Inflammatory macrophage (primary cell): Measurements from ENCODE around the gene MYO7B.
"Not testable (repeated sequence)": the region's sequence is repeated elsewhere in the genome, so short reads cannot be mapped to it uniquely, and the experiment has no call there.

Experiments
- DNase-seq, 2 donors: peaks; one replicate each; pipeline ENCODE4 v3.0.0-alpha.2; 2020 to 2022

The MYO7B gene

DNA sequence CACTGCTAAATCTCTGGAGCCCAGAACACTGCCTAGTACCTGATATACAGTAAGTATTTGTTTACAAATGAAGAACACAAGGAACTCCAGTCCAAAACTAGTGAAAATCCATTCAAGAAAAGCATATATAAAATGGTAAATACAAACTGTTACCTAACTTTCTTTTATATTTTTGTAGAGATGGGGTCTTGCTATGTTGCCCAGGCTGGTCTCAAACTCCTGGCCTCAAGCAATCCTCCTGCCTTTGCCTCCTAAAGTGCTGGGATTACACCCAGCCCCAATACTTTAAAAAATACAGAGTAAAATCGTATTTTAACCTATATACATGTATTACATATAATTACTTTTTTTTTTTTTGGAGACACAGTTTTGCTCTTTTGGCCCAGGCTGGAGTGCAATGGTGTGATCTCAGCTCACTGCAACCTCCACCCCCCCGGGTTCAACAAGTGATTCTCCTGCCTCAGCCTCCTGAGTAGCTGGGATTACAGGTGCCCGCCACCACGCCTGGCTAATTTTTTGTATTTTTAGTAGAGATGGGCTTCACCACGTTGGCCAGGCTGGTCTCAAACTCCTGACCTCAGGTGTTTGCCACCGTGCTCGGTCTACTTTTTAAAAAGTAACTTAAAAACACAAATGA, 11.2 kb upstream of the MYO7B start:
- not testable (repeated sequence) for DNase-seq

DNA sequence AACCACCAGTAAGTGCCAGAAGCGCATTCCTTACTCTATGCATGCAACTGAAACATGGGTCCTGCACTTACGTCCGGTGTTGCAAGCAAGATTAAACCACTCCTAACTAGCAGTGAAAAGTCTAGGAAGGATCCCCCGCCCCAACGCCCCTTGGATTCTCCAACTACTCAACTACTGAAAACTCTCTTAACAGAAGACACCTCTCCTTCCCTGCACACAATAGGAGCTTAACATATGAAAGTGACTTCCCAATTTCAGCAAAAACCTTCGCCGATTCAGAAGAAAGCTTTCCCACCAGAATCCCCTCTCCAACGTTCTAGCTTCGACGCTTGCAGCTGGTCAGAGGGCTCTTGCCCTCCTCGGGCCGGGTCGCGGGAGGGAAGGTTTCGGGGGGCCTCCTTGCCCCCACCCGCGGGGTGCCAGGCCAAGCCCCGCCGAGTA, 9.8 kb upstream of the MYO7B start:
- DNase-seq, result peak; percentile 12 to 20

DNA sequence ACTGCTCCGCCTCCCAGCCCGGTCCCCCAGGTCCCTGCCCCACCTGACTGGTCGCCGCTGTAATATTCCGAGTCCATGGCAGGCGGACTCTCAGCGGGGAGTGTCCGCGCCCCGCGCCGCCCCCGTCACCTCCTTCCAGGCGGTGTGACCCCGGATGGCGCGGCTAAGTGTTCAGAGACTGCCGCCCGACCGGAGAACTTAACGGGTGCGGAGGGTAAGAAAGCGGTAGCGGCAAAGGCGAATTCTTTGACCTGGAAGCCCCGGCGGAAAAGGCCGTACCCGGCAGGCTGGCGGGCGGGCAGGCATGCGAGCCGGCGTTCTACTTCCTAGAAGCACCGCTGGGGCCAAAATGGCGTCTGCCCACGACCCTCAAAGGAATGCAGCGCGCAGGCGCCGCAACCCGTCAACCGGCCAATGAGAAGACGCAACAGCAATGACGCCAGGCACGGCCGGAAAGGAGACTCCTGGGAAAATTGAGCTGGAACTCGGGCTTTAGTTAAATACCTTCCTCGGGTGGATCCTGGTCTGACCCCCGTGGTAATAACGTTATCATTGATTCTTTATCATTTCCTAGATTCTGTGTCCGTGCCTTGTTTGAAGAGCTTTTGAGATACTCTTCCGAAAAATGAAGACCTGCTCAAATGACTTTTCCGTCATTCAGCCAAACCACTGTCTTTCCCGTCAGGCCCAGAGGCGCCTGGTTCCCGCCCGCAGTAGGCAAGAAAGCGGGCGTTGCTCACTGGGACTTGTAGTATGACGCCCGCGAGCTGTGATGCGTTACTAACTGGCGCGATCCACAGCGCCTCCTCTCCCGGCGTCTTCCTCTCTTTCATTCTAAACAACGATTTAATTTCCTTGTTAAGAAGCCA, 9.1 kb upstream of the MYO7B start, which contains the start of gene IWS1:
IWS1 (minus strand) TSS at position 358 of the 869 bp plus-strand sequence; CDS start at position 77, 281 bp downstream.
- DNase-seq, result peak; percentile 97 to 98

DNA sequence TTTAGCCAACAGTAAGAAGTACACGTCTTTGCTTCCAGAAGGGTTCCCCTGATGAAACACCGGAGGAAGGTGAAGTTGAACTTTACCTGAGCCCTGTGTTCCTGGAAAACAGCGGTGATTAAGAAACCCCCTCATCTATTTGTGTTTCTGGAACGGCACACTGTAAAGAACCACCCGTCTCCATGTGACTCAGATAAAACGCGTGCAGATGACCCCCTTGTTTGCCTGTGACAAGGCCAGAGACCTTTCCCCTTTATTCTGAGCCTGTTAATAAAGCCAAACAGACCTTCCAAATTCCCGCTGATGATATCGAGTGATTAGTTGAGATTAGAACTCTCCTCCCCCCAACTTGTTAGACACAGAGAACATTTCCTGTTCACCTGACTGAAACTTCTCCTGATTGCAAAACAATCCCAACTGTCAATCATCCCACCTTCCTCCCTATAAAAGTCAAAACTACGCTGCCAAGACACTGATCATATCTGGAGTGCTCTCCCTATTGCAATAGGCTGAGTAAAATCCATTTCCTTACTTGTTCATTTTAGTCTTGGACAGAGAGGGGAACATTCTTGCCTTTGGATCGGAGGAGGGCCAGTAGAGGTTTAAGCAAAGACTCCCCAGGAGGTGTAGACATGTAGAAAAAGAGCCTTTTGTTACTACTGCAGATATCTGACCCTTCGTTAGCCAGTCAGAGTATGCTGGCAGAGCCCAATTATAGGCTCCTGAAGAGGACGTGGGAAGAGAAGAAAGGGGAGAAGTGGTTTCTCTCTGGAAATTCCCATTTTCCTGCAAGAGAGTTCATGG, 8.3 kb upstream of the MYO7B start:
- peak in 1 of 2 donors; percentile 16 for DNase-seq

DNA sequence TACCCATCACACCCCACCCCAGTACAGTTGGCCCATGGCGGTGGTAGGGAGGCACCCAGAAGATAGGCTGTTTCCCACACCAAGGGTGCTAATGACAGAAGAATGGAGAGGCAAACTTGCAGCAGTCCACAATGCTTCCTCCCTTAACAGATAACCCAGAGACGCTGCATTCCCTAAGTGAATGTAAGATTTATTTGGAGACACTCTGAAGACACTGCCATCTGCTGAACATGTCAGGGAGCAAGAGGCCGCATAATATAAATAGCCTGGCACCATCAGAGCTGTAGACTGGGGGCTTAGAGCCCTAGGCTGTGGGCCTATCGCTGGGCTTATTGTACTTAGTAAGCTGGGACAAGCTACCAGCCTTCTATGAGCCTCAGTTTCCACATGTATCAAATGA, 7.0 kb upstream of the MYO7B start:
- no peak for DNase-seq

DNA sequence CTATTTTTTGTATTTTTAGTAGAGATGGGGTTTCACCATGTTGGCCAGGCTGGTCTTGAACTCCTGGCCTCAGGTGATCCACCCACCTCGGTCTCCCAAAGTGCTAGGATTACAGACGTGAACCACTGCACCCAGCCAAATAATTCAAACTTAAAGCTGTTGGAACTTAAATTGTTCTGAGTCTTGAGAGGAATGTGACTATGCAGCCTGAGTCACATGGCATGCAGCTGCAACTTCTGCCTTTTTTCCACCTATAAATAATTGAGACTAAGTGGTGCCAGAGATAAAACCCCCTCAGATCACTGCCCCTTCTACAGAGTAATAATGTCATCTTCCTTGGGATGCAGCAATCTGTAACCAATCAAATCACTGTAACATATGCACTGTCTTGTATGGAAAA, 6.1 kb upstream of the MYO7B start:
- not testable (repeated sequence) for DNase-seq

DNA sequence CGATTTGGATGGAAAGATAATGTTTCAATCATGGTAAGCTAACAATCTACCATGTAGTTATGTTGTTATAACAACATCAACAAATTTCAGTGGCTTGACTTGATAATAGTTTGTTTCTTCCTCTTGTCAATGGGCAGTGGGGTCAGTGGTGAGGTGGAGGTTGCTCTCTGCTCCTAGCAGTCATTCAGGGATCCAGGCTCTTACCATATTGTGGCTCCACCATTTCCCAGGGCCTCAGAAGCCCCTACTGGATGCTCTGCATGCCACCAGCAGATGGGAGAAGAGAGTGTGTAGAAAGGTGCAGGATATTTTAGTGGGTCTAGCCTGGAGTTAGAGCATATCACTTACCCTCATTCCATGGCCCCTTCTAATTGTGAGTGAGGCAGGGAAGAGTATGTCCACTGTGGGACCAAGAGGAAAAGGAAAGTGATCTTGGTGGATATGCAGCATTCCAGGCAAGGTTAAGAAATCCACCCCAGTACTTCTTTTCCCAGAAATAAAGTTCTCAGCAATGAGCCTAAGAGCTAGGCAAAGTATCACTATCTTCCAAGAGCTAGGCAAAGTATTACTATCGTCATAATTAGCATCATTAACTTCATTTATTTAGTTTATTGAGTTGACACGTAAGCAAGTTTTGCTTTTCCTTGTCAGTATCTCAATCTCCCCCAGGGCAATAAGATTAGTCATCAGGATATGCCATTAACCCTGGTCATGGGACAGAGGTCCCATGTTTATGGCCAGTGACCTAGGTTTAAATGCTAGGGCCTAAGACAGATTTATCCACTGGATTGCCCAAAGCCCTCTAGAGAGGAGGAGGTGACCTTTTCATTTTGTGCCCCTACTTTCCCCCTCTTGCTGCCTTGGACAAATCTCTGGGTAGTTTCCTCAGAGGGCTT, 5.0 kb upstream of the MYO7B start:
- DNase-seq, result no peak

DNA sequence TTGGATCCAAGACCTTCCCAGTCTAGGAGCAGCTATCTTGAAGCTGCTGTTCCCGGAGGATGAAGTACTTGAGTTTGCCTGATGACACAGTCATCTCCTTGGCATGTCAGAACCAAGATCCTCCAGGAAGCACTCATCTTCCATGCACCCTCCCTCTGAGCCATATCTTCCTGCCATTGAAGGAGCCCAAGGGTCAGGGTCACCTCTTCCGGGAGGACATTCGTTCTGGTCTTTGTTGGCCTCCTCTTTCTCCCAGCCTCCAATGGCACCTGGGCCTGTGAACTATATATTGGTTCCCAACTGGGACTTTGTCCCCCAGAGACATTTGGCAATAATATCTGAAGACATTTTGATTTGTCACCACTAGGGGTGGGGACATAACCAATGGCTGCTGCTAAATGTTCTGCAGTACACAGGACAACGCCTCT, 4.2 kb upstream of the MYO7B start:
- DNase-seq, result no peak

DNA sequence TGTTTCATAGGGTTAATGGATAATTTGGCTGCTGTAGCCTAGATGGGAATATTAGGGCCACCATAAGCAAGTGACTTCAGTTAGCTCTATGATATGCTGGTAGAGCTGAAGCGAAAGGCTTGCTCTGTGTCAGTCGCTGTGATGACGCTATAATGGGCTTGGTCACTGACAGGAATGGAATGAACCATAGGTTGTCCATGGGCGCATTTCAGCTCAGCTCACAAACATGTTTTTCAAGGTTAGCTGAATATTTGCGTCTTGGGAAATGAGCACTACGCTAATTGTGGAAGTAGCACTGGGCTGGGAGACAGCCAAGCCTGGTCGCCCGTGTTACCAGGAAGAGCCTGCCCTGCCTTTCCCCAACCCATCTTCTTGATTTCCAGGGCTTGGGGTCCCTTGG, 3.2 kb upstream of the MYO7B start:
- DNase-seq, result no peak

DNA sequence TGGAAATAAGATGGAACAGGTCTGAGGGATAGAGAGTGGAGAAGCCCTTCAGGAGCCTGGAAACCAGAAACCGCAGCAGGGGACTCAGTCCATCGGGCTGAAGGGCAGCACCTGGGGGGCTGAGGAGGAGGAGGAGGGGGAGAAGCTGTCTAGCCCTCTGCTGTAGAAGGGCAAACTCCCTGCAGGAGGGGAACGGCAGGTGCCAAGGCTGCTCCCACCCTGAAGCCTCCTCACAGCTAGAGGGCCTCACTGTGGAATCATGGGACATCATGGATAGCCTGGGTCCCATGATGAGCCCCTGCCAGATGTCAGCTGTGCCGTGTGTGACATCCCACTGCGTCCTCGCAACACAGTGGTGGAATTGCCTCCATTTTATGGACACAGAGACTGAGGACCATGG, 435 bp downstream of the MYO7B start:
- no peak for DNase-seq

DNA sequence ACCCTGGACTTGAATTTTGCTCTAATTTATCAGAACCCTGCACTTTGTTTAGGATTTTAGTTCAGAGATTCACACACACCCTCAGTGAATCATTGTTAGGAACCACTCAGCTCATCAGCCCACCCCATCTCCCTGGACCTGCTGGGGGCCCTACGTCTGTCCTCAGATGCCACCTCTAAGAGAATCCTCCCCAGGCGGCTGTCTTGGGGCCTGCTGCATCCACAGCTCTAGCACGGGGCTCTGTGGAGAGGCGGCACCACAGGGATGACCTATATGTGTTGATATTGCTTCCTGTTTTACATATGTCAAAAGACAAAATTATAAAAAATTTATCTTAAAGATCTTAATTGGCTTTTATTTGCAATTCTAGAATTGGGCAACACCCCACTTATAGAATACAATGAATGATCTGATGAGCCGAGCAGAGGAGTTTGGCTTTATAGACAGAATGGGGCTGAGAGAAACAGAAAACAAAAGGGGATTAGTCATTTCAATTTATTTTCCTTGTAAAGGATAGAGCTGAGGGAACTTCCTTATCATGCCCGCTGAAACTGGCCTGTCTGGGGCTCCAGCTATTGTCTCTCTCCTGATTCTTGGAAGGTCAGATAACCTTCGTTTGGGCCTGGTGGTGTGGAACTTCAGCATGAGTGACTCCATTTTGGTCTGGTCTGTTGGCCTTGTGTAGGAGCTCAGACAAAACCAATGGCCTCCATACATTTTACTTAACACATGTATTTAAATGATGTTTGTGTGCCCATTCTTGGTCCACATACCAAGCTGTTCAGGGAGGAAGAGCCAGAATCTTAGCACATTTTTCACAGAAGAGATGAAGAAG, 1.4 kb downstream of the MYO7B start:
- no peak for DNase-seq

DNA sequence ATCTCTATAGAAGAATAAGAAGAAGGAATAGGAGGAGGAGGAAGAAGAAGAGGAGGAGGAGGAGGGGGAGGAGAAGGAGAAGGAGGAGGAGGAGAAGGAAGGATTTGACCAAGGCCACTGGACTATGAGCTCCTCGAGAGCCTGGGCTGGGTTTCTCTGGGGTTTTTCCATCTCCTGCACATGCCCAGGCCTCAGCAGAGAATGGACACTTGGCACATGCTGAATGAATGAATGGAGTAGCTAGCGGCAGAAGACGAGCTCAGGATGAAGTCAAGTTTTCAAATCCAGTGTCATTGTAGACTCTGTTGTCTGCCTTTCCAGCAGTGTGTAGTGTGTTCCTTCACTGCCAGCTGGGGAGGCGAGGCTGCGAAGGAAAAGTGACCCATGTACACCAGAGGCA, 2.2 kb downstream of the MYO7B start:
- no peak for DNase-seq

DNA sequence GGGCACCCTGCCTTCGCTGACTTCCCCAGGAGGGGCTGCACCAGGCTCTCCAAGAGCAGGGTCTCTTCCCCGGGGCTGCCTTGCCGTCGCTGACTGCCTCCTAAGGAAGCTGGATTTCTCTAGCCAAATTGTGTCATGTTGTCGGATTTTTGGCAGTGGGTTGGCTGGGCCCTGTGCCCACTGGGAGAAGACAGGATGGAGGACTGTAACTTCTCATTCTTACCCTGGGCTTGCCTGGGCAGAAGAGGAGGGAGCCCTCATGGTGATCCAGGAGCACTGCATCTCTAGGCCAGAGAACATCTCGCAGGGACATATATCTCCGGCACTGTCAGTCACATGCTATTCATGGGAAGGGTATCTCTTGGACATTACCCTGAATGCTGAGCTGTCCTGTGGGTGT, 6.3 kb downstream of the MYO7B start:
- no peak for DNase-seq

DNA sequence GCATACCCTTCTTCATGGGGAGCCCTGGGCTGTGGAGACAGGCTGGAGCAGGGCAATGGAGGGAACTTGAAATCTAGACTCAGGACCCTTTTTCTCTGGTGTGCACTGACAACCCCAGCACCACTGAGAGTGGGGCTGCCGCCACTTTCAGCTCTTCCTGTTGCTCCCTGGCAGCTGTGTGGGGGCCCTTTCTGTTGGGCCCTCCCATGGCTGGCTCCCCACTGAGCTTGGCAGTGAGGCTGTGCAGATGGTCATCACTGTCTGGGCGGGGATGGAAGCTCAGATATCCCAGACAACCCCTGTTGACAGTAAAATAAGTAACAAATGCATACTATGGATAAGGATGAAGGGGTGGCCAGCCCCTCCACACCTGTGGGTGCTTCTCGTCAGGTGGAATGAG, 6.7 kb downstream of the MYO7B start:
- no peak for DNase-seq

DNA sequence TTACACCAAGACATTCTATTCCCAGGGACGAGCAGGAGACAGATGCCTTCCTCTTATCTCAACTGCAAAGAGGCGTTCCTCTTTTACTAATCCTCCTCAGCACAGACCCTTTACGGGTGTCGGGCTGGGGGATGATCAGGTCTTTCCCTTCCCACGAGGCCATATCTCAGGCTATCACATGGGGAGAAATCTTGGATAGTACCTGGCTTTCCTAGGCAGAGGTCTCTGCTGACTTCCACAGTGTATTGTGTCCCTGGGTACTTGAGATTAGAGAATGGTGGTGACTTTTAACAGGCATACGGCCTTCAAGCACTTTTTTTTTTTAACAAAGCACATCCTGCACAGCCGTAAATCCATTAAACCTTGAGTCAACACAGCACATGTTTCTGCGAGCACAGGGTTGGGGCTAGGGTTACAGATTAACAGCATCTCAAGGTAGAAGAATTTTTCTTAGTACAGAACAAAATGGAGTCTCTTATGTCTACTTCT, 7.6 kb downstream of the MYO7B start:
- not testable (repeated sequence) for DNase-seq

DNA sequence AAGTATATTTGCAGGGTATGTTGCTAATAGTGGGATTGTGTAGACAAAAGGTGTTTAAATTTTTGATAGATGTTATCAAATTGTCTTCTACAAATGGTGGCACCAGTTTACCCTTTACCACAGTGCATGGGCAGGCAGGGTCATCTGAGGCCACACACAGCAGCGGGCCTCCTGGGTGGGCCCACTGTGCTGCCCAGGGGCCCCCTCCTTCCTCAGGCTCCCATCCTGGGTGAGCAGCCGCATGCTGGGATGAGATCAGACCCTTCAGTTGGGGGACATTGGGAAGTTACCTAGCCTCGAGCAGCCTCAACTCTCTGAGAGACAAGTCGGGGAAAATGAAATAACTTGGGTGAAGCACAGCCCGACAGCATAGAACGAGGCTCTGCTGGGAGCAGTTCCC, 9.7 kb downstream of the MYO7B start:
- DNase-seq, result no peak

DNA sequence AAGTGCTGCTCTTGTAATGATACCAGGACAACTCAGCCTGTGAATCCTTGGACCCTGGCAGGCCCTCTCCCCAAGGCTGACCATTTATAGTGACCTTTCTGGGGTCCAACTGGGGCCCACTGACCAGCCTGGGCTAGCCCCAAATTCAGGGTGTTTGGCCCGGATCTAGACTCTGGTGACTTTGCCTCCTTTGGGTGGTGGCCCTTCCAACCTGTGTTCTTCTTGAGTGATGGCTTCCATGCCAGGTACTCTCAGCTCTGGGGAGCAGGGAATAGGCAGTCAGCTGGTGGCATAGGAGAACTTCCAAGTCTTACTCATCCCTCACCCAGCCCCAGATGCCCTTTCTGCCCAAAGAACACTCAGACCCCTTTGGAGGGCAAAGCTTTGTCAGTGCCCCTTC, 10.3 kb downstream of the MYO7B start:
- no peak for DNase-seq

DNA sequence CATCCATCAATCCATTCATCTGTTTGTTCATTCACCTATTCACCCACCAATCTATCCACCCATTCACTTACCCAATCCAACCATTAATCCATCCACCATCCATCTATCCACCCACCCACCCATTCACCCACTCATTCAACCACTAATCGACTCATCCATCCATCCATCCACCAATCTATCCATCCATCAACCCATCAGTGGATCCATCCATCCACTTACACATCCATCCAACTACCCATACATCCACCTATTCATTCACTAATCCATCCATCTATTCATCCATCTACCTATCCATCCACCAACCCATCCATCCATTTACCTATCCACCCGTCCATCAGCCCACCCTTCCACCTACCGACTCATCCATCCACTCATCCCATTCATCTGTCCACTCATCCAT, 11.3 kb downstream of the MYO7B start:
- no peak for DNase-seq

DNA sequence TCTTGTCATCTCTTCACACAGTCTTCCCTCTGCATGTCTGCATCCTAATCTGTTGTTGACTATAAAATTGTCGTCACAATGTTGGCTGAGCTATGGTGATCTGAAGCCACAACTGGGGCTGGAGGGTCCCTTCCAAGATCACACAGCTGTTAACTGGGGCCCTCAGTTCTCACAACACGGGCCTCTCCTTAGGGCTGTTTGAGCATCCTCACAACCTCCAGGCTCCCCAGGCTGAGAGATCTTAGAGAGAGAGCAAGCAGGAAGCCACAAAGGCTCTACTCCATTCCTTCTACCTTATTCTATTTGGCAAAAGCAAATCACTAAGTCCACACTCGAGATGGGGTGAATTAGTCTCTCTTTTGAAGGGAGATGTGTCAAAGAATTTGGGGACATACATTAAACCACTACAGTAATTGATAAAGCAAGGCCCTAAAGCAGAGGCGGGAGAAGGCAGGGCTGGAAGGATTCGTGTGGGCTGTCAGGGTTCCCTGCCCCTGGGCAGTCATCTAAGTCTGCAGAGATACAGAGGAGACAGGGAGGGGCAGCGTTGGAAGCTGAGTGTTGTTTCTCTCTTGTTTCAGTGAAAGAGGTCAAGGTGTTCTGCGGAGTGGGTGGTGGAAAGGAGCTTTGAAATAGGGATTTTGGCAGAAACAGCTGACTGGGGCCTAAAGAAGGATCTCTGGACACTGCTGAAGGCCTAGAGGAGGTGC, 15.9 kb downstream of the MYO7B start:
- no peak for DNase-seq

DNA sequence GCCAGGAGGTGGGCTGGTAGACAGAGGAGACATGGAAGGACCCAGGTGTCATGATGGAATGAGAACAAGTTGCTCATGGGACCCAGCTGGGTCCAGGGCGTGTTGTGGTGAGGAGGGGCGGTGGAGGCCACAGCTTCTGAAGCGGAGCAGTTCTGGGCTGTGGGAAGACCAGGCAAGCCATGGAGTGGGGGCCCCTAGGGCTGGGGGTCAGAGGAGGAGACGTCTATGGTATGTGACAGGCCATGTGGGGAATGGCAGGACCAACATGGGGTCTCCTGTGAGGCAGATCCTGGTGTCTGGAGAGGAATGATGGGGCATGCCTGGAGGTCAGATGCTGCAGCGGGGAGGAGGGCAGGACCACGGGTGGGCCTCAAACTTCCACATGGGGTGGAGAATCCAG, 16.9 kb downstream of the MYO7B start:
- DNase-seq, result no peak
